Smooth muscle cell (in vitro differentiated cells): ENCODE data around the gene ABHD17A. TPM values are rescaled to one million over a fixed set of nuclear protein-coding genes. Genes with fewer than 3 reads are reported as not detected.

Experiments
- DNase-seq: peaks from one replicate; lab custom pipeline; 2025; ENCODE audit not compliant: unreplicated experiment; lab: John Stamatoyannopoulos, UW
- H2AFZ ChIP-seq: fragments of 200-600 bp; sonication (generic); 2 replicates; pipeline ENCODE4 v1.6.0; 2016; ENCODE audit warnings: antibody characterized with exemption, low read depth, mild to moderate bottlenecking
- H3F3A ChIP-seq: fragments of 200-600 bp; sonication (generic); 2 replicates; pipeline ENCODE4 v1.6.0; 2017; ENCODE audit warnings: antibody characterized with exemption, low read depth
- H3K27ac ChIP-seq: fragments of 200-600 bp; sonication (generic); 2 replicates; pipeline ENCODE4 v1.5.1; 2016; ENCODE audit warnings: low read depth, mild to moderate bottlenecking
- H3K27me3 ChIP-seq: fragments of 200-600 bp; sonication (generic); 2 replicates; pipeline ENCODE4 v1.6.1; 2016; ENCODE audit warnings: low read depth, mild to moderate bottlenecking
- H3K36me3 ChIP-seq: fragments of 200-600 bp; sonication (generic); 2 replicates; pipeline ENCODE4 v1.5.1; 2016; ENCODE audit warnings: low read depth
- H3K4me1 ChIP-seq: fragments of 200-600 bp; sonication (generic); 2 replicates; pipeline ENCODE4 v1.5.1; 2016; ENCODE audit warnings: low read depth
- H3K4me2 ChIP-seq: fragments of 200-600 bp; sonication (generic); 2 replicates; pipeline ENCODE4 v1.6.0; 2016; ENCODE audit warnings: mild to moderate bottlenecking
- H3K4me3 ChIP-seq: fragments of 200-600 bp; sonication (generic); 2 replicates; pipeline ENCODE4 v1.5.1; 2016; ENCODE audit warnings: mild to moderate bottlenecking
- H3K79me2 ChIP-seq: fragments of 200-600 bp; sonication (generic); 2 replicates; pipeline ENCODE4 v1.6.0; 2016; ENCODE audit warnings: low read depth, mild to moderate bottlenecking
- H3K9ac ChIP-seq: fragments of 200-600 bp; sonication (generic); 2 replicates; pipeline ENCODE4 v1.6.0; 2016; ENCODE audit warnings: low read depth
- H3K9me3 ChIP-seq: fragments of 200-600 bp; sonication (generic); replicated peaks from 2 replicates; pipeline ENCODE4 v1.5.1; 2016; ENCODE audit warnings: low read depth
- H4K20me1 ChIP-seq: fragments of 200-600 bp; sonication (generic); 2 replicates; pipeline ENCODE4 v1.6.0; 2016; ENCODE audit warnings: low read depth
- WGBS: methylation state at CpG from one replicate; pipeline ENCODE4 v1.1.7; 2016; ENCODE audit warnings: low lambda C conversion rate; 5-methylcytosine and 5-hydroxymethylcytosine counted together
- polyA plus RNA-seq: library from polyadenylated mRNA; unstranded; fragments of >200 nt; fragmentation: Nextera tagmentation; extraction: Ambion mirVana; gene quantifications from 2 replicates; pipeline ENCODE4 v1.2.1, GENCODE V29; 2016
- total RNA-seq: library from RNA; depleted of rRNA; stranded (reverse); fragments of >200 nt; gene quantifications from 2 replicates; pipeline ENCODE4 v1.2.3, GENCODE V29; 2014
- TF ChIP-seq, protein P1 (sequence below): fragments of 200-600 bp; sonication (generic); IDR thresholded peaks from 2 replicates; pipeline ENCODE4 v1.5.1; 2017; ENCODE audit warnings: borderline replicate concordance, mild to moderate bottlenecking, antibody characterized with exemption; ENCODE audit not compliant: insufficient read depth, poor library complexity, severe bottlenecking

Gene ABHD17A
- total and polyA plus RNA-seq, 2 experiments from 2014 or later: 42.9 to 106 TPM

DNA sequence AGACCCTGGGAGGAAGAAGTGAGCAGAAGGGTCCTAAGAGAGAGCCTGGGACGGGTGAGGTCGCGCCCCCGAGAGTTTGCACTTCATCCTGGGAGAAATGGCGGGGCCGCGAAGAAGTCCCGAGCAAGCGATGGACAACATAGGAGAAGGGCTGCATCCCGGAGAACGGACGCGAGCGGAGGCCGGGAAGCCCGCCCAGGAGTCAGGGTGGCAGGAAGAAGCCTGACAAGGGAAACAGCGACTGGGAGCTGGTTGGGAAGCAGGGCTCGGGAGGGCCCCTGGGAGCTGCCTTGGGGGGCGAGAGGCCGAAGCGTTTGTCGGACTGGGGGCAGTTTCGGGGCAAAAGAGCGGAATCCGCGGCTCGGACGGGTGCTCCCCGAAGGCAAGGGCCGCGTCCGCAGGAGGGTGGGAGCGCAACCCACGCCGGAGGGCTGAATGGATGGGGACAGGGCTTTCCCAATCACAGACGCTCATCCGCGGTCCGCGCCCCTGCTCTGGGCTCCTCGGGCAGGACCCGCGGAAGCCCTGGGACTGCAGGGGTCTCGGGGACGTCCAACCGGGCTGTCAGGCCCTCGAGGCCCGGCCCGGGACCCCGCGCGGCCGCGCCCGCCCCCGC is 469 bp downstream of the ABHD17A start:
- peak overlapping the region; percentile 57 for H3K27ac ChIP-seq
- peaks cover 39% of the 10 kb centered on the region for H3K79me2 ChIP-seq
- no peaks in the 10 kb centered on the region for H3K27me3 ChIP-seq
- no peaks in the 10 kb centered on the region for H3K36me3 ChIP-seq
- no peaks in the 10 kb centered on the region for H3K9me3 ChIP-seq
- H3K9ac ChIP-seq: peak overlapping the region; percentile 86
- WGBS: 2% methylated on average over 38 of the region's 56 CpGs
- H2AFZ ChIP-seq: no peak overlapping the region
- H4K20me1 ChIP-seq: peaks cover 49% of the 10 kb centered on the region
- H3K4me1 ChIP-seq: peaks cover 9% of the 10 kb centered on the region
- H3F3A ChIP-seq: peaks cover 5% of the 10 kb centered on the region
- H3K4me3 ChIP-seq: peak overlapping the region; percentile 92
- H3K4me2 ChIP-seq: peak overlapping the region; percentile 95
- DNase-seq: no peak
- TF ChIP-seq, protein P1, sequence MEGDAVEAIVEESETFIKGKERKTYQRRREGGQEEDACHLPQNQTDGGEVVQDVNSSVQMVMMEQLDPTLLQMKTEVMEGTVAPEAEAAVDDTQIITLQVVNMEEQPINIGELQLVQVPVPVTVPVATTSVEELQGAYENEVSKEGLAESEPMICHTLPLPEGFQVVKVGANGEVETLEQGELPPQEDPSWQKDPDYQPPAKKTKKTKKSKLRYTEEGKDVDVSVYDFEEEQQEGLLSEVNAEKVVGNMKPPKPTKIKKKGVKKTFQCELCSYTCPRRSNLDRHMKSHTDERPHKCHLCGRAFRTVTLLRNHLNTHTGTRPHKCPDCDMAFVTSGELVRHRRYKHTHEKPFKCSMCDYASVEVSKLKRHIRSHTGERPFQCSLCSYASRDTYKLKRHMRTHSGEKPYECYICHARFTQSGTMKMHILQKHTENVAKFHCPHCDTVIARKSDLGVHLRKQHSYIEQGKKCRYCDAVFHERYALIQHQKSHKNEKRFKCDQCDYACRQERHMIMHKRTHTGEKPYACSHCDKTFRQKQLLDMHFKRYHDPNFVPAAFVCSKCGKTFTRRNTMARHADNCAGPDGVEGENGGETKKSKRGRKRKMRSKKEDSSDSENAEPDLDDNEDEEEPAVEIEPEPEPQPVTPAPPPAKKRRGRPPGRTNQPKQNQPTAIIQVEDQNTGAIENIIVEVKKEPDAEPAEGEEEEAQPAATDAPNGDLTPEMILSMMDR: no peak

DNA sequence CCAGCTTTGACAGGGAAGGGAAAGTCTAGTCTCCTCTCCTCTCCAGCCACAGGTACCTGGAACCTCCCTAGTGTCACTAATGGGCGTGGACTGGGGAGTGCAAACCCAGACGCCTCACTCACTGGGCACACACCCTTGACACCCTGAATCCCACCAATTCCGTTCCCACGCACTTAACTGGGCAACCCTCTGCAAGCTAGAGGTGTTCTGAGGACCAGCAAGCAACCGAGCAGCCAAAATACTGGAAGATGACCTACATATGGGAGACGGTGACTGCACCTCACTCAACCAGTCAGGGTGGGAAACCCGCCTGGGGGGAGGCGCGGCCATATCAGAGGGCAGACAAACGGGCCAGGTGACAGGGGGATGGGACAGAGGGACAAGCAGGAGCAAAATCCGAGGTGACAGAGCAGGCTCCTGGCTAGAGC is 991 bp downstream of the ABHD17A start:
- Histone ChIP-seq H2AFZ (no peak overlapping the region), H3K4me3 (peak overlapping the region; percentile 92), H3F3A (peaks cover 5% of the 10 kb centered on the region), H3K36me3 (no peaks in the 10 kb centered on the region), H3K4me1 (peaks cover 9% of the 10 kb centered on the region), H3K4me2 (peak overlapping the region; percentile 95), H3K27ac (peak overlapping the region; percentile 57), H3K9ac (peak overlapping the region; percentile 86), H3K9me3 (no peaks in the 10 kb centered on the region), H4K20me1 (peaks cover 50% of the 10 kb centered on the region), H3K79me2 (peaks cover 39% of the 10 kb centered on the region), H3K27me3 (no peaks in the 10 kb centered on the region)
- WGBS: 17% methylated on average over 11 of the region's 11 CpGs
- no peak for DNase-seq
- TF ChIP-seq, protein P1: no peak

DNA sequence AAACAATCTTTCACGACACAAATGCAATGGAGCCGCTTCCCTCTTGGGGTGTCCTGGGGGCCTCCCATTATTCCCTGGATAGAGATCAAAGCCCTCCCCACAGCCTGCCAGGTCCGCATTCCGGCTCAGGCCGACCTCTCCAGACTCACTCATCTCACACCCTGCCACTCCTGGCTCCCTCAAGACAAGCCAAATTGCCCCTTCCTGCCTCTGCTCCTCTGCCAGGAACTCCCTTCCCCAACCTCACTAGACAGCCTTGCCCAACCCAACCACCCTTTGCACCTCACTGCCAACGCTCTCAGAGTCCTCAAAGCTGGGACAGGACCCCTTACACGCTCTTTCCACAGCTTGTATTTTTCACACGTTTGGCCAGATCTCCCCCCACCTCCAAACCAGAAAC is 1.5 kb downstream of the ABHD17A start:
- DNase-seq: no peak
- Histone ChIP-seq H3K4me3 (peak overlapping the region; percentile 92), H3K4me2 (peak overlapping the region; percentile 95), H3K9ac (peak overlapping the region; percentile 86), H3K4me1 (peaks cover 9% of the 10 kb centered on the region), H3K79me2 (peaks cover 39% of the 10 kb centered on the region), H3K9me3 (no peaks in the 10 kb centered on the region), H3F3A (peaks cover 5% of the 10 kb centered on the region), H3K36me3 (no peaks in the 10 kb centered on the region), H4K20me1 (peaks cover 50% of the 10 kb centered on the region), H3K27me3 (no peaks in the 10 kb centered on the region), H3K27ac (no peak overlapping the region), H2AFZ (no peak overlapping the region)
- 73% methylated on average over 8 of the region's 8 CpGs for WGBS
- TF ChIP-seq, protein P1: no peak
